Epithelial cell of proximal tubule (primary cell): ENCODE data around the gene ATP4A. TPM values are rescaled to one million over a fixed set of nuclear protein-coding genes. Genes with fewer than 3 reads are reported as not detected.

Experiments used
- DNase-seq: peaks from one replicate; pipeline ENCODE4 v3.0.0-alpha.2; 2011; ENCODE audit warnings: low read depth
- H3K4me3 ChIP-seq: 2 replicates; pipeline ENCODE4 v1.5.1; 2011; ENCODE audit warnings: low read depth, mild to moderate bottlenecking, low read length
- CTCF ChIP-seq: conservative IDR thresholded peaks from 2 replicates; pipeline ENCODE4 v1.5.1; 2012; ENCODE audit warnings: low read depth, mild to moderate bottlenecking, low read length
- total RNA-seq: library from RNA; depleted of rRNA; stranded (reverse); fragments of >200 nt; gene quantifications from 2 replicates; pipeline ENCODE4 v1.2.3, GENCODE V29; 2015

The ATP4A gene
- total RNA-seq, 1 donor from 2014 or later, result not detected

GRCh38 chr19:35521124-35521743 is 42.2 kb downstream of the ATP4A start:
- no peak for TF ChIP-seq CTCF
- H3K4me3 ChIP-seq, result no peak overlapping the region
- no peak for DNase-seq

GRCh38 chr19:35519291-35519690 is 44.2 kb downstream of the ATP4A start:
- DNase-seq, result no peak
- no peak for TF ChIP-seq CTCF

GRCh38 chr19:35518313-35518712 is 45.1 kb downstream of the ATP4A start:
- TF ChIP-seq CTCF, result no peak
- no peak overlapping the region for H3K4me3 ChIP-seq
- peak; percentile 44 for DNase-seq

More at GRCh38 chr19:35519291-35519690, 44.2 kb downstream of the ATP4A start:
- H3K4me3 ChIP-seq, result no peak overlapping the region

GRCh38 chr19:35517342-35517741 is 46.1 kb downstream of the ATP4A start:
- H3K4me3 ChIP-seq, result no peak overlapping the region
- no peak for TF ChIP-seq CTCF
- no peak for DNase-seq

- no peak for TF ChIP-seq CTCF
- DNase-seq, result no peak
- H3K4me3 ChIP-seq, result no peak overlapping the region
Measured at GRCh38 chr19:35516310-35516709, 47.1 kb downstream of the ATP4A start.

- H3K4me3 ChIP-seq, result no peak overlapping the region
- TF ChIP-seq CTCF, result no peak
- no peak for DNase-seq
Measured at GRCh38 chr19:35514282-35514809, 49.1 kb downstream of the ATP4A start.
